ENCODE data around the gene GUCY2D.

Gene GUCY2D

GRCh38 chr17:8031261-8031661, 28.8 kb downstream of the GUCY2D start:
- H3K27ac ChIP-seq (ENCODE audit: low read length): no peak overlapping the region
- H3K4me2 ChIP-seq (ENCODE audit: low read depth, low read length): no peak overlapping the region
- no peak overlapping the region for H3K4me3 ChIP-seq (ENCODE audit: low read length)
- no peak overlapping the region for H2AFZ ChIP-seq (ENCODE audit: low read length)
- no peaks in the 10 kb centered on the region for H3K9me2 ChIP-seq (replicated peaks; ENCODE audit: insufficient read depth, low read length)
- DNase-seq: no peak
- no peaks in the 10 kb centered on the region for H4K20me1 ChIP-seq (ENCODE audit: insufficient read depth, low read length)
- no peak overlapping the region for H3K9ac ChIP-seq (ENCODE audit: low read length)
- peaks cover 80% of the 10 kb centered on the region for H3K27me3 ChIP-seq (replicated peaks; ENCODE audit: insufficient read depth, low read length)
- TF ChIP-seq, protein P1, sequence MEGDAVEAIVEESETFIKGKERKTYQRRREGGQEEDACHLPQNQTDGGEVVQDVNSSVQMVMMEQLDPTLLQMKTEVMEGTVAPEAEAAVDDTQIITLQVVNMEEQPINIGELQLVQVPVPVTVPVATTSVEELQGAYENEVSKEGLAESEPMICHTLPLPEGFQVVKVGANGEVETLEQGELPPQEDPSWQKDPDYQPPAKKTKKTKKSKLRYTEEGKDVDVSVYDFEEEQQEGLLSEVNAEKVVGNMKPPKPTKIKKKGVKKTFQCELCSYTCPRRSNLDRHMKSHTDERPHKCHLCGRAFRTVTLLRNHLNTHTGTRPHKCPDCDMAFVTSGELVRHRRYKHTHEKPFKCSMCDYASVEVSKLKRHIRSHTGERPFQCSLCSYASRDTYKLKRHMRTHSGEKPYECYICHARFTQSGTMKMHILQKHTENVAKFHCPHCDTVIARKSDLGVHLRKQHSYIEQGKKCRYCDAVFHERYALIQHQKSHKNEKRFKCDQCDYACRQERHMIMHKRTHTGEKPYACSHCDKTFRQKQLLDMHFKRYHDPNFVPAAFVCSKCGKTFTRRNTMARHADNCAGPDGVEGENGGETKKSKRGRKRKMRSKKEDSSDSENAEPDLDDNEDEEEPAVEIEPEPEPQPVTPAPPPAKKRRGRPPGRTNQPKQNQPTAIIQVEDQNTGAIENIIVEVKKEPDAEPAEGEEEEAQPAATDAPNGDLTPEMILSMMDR (IDR thresholded peaks at IDR 0.05; ENCODE audit: low read length): no peak
- TF ChIP-seq EZH2 (optimal IDR thresholded peaks at IDR 0.05; ENCODE audit: low read depth, low read length): no peak
- no peak for TF ChIP-seq EZH2phosphoT487 (IDR thresholded peaks at IDR 0.05; ENCODE audit: low read length)
- H3F3A ChIP-seq (ENCODE audit: insufficient read depth, low read length): no peaks in the 10 kb centered on the region
- no peaks in the 10 kb centered on the region for H3K9me3 ChIP-seq (replicated peaks; ENCODE audit: insufficient read depth, low read length)
- no peaks in the 10 kb centered on the region for H3K36me3 ChIP-seq (replicated peaks; ENCODE audit: insufficient read depth, low read length)
- H3K4me1 ChIP-seq (ENCODE audit: low read length): no peaks in the 10 kb centered on the region
- H3K79me2 ChIP-seq (ENCODE audit: low read length): no peaks in the 10 kb centered on the region

DNA sequence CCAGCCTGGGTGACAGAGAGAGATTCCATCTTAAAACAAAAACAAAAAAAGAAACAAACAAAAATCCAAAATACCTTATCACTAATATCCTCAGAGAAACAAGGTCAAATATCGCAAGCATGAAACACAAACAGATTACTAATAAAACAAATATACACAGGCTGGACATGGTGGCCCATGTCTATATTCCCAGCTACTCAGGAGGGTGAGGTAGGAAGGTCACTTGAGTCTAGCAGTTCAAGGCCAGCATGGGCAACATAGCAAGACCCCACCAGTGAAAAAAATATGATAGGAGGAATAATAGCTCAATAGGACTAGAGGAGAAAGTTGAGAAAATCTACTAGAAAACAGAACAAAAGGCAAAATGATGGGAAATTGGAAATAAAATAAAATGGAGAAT, 29.5 kb downstream of the GUCY2D start:
- H4K20me1 ChIP-seq (ENCODE audit: insufficient read depth, low read length): no peaks in the 10 kb centered on the region

GRCh38 chr17:8032442-8032841, 30.0 kb downstream of the GUCY2D start:
- H3K79me2 ChIP-seq (ENCODE audit: low read length): no peaks in the 10 kb centered on the region
- no peak overlapping the region for H2AFZ ChIP-seq (ENCODE audit: low read length)
- TF ChIP-seq EZH2phosphoT487 (IDR thresholded peaks at IDR 0.05; ENCODE audit: low read length): no peak
- no peaks in the 10 kb centered on the region for H3K9me2 ChIP-seq (replicated peaks; ENCODE audit: insufficient read depth, low read length)
- H3K36me3 ChIP-seq (replicated peaks; ENCODE audit: insufficient read depth, low read length): no peaks in the 10 kb centered on the region
- DNase-seq: no peak
- peaks cover 78% of the 10 kb centered on the region for H3K27me3 ChIP-seq (replicated peaks; ENCODE audit: insufficient read depth, low read length)
- no peaks in the 10 kb centered on the region for H3K4me1 ChIP-seq (ENCODE audit: low read length)
- no peaks in the 10 kb centered on the region for H4K20me1 ChIP-seq (ENCODE audit: insufficient read depth, low read length)
- H3K4me3 ChIP-seq (ENCODE audit: low read length): no peak overlapping the region
- H3K4me2 ChIP-seq (ENCODE audit: low read depth, low read length): no peak overlapping the region
- H3K27ac ChIP-seq (ENCODE audit: low read length): no peak overlapping the region
- H3K9ac ChIP-seq (ENCODE audit: low read length): no peak overlapping the region
- H3K9me3 ChIP-seq (replicated peaks; ENCODE audit: insufficient read depth, low read length): no peaks in the 10 kb centered on the region
- H3F3A ChIP-seq (ENCODE audit: insufficient read depth, low read length): no peaks in the 10 kb centered on the region

More for the DNA sequence above, 29.5 kb downstream of the GUCY2D start:
- H3K79me2 ChIP-seq (ENCODE audit: low read length): no peaks in the 10 kb centered on the region
- no peak overlapping the region for H3K9ac ChIP-seq (ENCODE audit: low read length)
- H3F3A ChIP-seq (ENCODE audit: insufficient read depth, low read length): no peaks in the 10 kb centered on the region
- no peaks in the 10 kb centered on the region for H3K36me3 ChIP-seq (replicated peaks; ENCODE audit: insufficient read depth, low read length)
- TF ChIP-seq EZH2phosphoT487 (IDR thresholded peaks at IDR 0.05; ENCODE audit: low read length): no peak
- no peak for TF ChIP-seq EZH2 (optimal IDR thresholded peaks at IDR 0.05; ENCODE audit: low read depth, low read length)
- TF ChIP-seq, protein P1 (IDR thresholded peaks at IDR 0.05; ENCODE audit: low read length): no peak
- H3K4me1 ChIP-seq (ENCODE audit: low read length): no peaks in the 10 kb centered on the region
- no peak overlapping the region for H3K4me2 ChIP-seq (ENCODE audit: low read depth, low read length)
- H2AFZ ChIP-seq (ENCODE audit: low read length): no peak overlapping the region
- no peaks in the 10 kb centered on the region for H3K9me3 ChIP-seq (replicated peaks; ENCODE audit: insufficient read depth, low read length)
- no peaks in the 10 kb centered on the region for H3K9me2 ChIP-seq (replicated peaks; ENCODE audit: insufficient read depth, low read length)
- no peak overlapping the region for H3K27ac ChIP-seq (ENCODE audit: low read length)
- H3K27me3 ChIP-seq (replicated peaks; ENCODE audit: insufficient read depth, low read length): peaks cover 78% of the 10 kb centered on the region
- no peak for DNase-seq
- no peak overlapping the region for H3K4me3 ChIP-seq (ENCODE audit: low read length)

GRCh38 chr17:8038954-8039610, 36.7 kb downstream of the GUCY2D start, which contains the start of gene ALOX15B:
Gene ALOX15B, plus strand, starts transcription at chr17:8039059. Its CDS starts 97 bp downstream, at chr17:8039156.
- Histone ChIP-seq H3K4me1 (ENCODE audit: low read length) (no peaks in the 10 kb centered on the region), H3F3A (ENCODE audit: insufficient read depth, low read length) (no peaks in the 10 kb centered on the region), H3K79me2 (ENCODE audit: low read length) (no peaks in the 10 kb centered on the region), H2AFZ (ENCODE audit: low read length) (no peak within 1 kb of the TSS), H3K4me3 (ENCODE audit: low read length) (no peak within 1 kb of the TSS), H4K20me1 (ENCODE audit: insufficient read depth, low read length) (no peaks in the 10 kb centered on the region), H3K9me2 (replicated peaks; ENCODE audit: insufficient read depth, low read length) (no peaks in the 10 kb centered on the region), H3K9me3 (replicated peaks; ENCODE audit: insufficient read depth, low read length) (no peaks in the 10 kb centered on the region), H3K9ac (ENCODE audit: low read length) (no peak within 1 kb of the TSS), H3K27me3 (replicated peaks; ENCODE audit: insufficient read depth, low read length) (peaks cover 75% of the 10 kb centered on the region), H3K27ac (ENCODE audit: low read length) (no peak within 1 kb of the TSS), H3K36me3 (replicated peaks; ENCODE audit: insufficient read depth, low read length) (no peaks in the 10 kb centered on the region), H3K4me2 (ENCODE audit: low read depth, low read length) (no peak within 1 kb of the TSS)
- no peak for DNase-seq
- TF ChIP-seq, protein P1 (IDR thresholded peaks at IDR 0.05; ENCODE audit: low read length): no peak
- no peak for TF ChIP-seq EZH2phosphoT487 (IDR thresholded peaks at IDR 0.05; ENCODE audit: low read length)
- no peak for TF ChIP-seq EZH2 (optimal IDR thresholded peaks at IDR 0.05; ENCODE audit: low read depth, low read length)
